K562 (cell line): ENCODE results near the gene THADA. TPM values are rescaled to one million over a fixed set of nuclear protein-coding genes. Genes with fewer than 3 reads are reported as not detected.

ENCODE experiments used
- CBFA2T3 ChIP-seq: fragments of 450-650 bp; IDR thresholded peaks from 2 replicates; pipeline ENCODE4 v1.6.1; 2017
- FOXJ2 ChIP-seq: fragments of 200-800 bp; sonication (Bioruptor generic); IDR thresholded peaks from 2 replicates; pipeline ENCODE4 v1.6.1; 2016; ENCODE audit warnings: missing genetic modification characterization, missing compliant biosample characterization
- FOXK1 ChIP-seq: sonication (generic); formaldehyde crosslinking; IDR thresholded peaks from 2 replicates; pipeline ENCODE4 v1.8.0; 2022; ENCODE audit warnings: missing genetic modification reagents, mild to moderate bottlenecking, borderline replicate concordance
- FOXM1 ChIP-seq, 2 experiments: fragments of 450-650 bp in 1 of 2; sonication (generic) in 1 of 2; formaldehyde crosslinking in 1 of 2; IDR thresholded peaks; 2 replicates each; pipeline versions ENCODE4 v1.6.1 to v1.9.0; 2017 to 2022; ENCODE audit warnings: low read depth in 2 of 2, mild to moderate bottlenecking in 2 of 2, missing genetic modification reagents in 1 of 2, moderate library complexity in 1 of 2
- FOXP1 ChIP-seq: sonication (generic); formaldehyde crosslinking; IDR thresholded peaks from 2 replicates; pipeline ENCODE4 v1.8.0; 2022; ENCODE audit warnings: mild to moderate bottlenecking, missing genetic modification reagents
- HDAC1 ChIP-seq, 2 experiments: fragments of 450-650 bp; IDR thresholded peaks; 2 replicates each; pipeline ENCODE4 v1.6.1; 2016 to 2017; ENCODE audit warnings: inconsistent platforms in 1 of 2, mild to moderate bottlenecking in 1 of 2, moderate library complexity in 1 of 2
- HDAC2 ChIP-seq: fragments of 450-650 bp; IDR thresholded peaks from 2 replicates; pipeline ENCODE4 v1.6.1; 2016; ENCODE audit warnings: mild to moderate bottlenecking
- ILF3 ChIP-seq: fragments of 450-650 bp; IDR thresholded peaks from 2 replicates; pipeline ENCODE4 v1.6.1; 2018; ENCODE audit warnings: antibody characterized with exemption, mild to moderate bottlenecking, moderate library complexity, borderline replicate concordance
- KDM4B ChIP-seq, 2 experiments: fragments of 450-650 bp in 1 of 2; sonication (generic) in 1 of 2; IDR thresholded peaks; 2 replicates each; pipeline ENCODE4 v1.6.1; 2016 to 2017; ENCODE audit warnings: borderline replicate concordance in 2 of 2, antibody characterized with exemption in 1 of 2, low read depth in 1 of 2, mild to moderate bottlenecking in 1 of 2
- MIER1 ChIP-seq: fragments of 450-650 bp; IDR thresholded peaks from 2 replicates; pipeline ENCODE4 v1.6.1; 2016; ENCODE audit warnings: antibody characterized with exemption, mild to moderate bottlenecking, low read depth
- PHF20 ChIP-seq: fragments of 450-650 bp; IDR thresholded peaks from 2 replicates; pipeline ENCODE4 v1.6.1; 2018; ENCODE audit not compliant: partially characterized antibody
- PPARD ChIP-seq: fragments of 250-450 bp; sonication (Bioruptor Pico); IDR thresholded peaks from 2 replicates; pipeline ENCODE4 v1.8.0; 2022; ENCODE audit warnings: inconsistent platforms, mild to moderate bottlenecking, moderate library complexity
- SMARCA5 ChIP-seq: fragments of 450-650 bp; IDR thresholded peaks from 2 replicates; pipeline ENCODE4 v1.6.1; 2016
- SOX6 ChIP-seq: fragments of 450-650 bp; IDR thresholded peaks from 2 replicates; pipeline ENCODE4 v1.6.1; 2014; ENCODE audit warnings: mild to moderate bottlenecking
- TAF1 ChIP-seq: IDR thresholded peaks from 2 replicates; pipeline ENCODE4 v1.6.1; 2011; ENCODE audit warnings: mild to moderate bottlenecking, low read length, moderate library complexity; ENCODE audit not compliant: insufficient read depth, control insufficient read depth, severe bottlenecking; ENCODE audit errors: extremely low read depth
- THRAP3 ChIP-seq: fragments of 450-650 bp; IDR thresholded peaks from 2 replicates; pipeline ENCODE4 v1.6.1; 2016; ENCODE audit warnings: mild to moderate bottlenecking, inconsistent platforms, borderline replicate concordance
- ZNF224 ChIP-seq: sonication (generic); formaldehyde crosslinking; IDR thresholded peaks from 2 replicates; pipeline ENCODE4 v1.8.0; 2022; ENCODE audit warnings: mild to moderate bottlenecking, missing genetic modification reagents
- polyA plus RNA-seq, 8 experiments: library from polyadenylated mRNA; depleted of rRNA in 4 of 8; stranded (reverse) in 5 of 8; unstranded in 3 of 8; fragments of >200 nt; fragmentation: Nextera tagmentation in 2 of 8; fragmentation: Illumina TruSeq in 1 of 8; extraction: Ambion mirVana in 2 of 8; extraction: Trizol in 1 of 8; gene quantifications; 2 replicates each; pipeline versions ENCODE4 v1.2.1 to v1.2.3, GENCODE V29; 2011 to 2014; ENCODE audit warnings: inconsistent platforms in 1 of 8, missing spikeins in 1 of 8
- total RNA-seq, 7 experiments: library from RNA; depleted of rRNA in 6 of 7; stranded (reverse); fragments of >200 nt in 6 of 7; fragmentation: Illumina TruSeq in 2 of 7; extraction: Trizol in 2 of 7; gene quantifications; 2 replicates each; pipeline versions ENCODE4 v1.2.1 to v1.2.3, GENCODE V29; 2011 to 2021; ENCODE audit warnings: low replicate concordance in 1 of 7
- TF ChIP-seq, protein P1 (sequence below): fragments of 450-650 bp; IDR thresholded peaks from 2 replicates; pipeline ENCODE4 v1.6.1; 2016; ENCODE audit warnings: borderline replicate concordance
- TF ChIP-seq, protein P2 (sequence below): fragments of 250-450 bp; sonication (Bioruptor Pico); IDR thresholded peaks from 2 replicates; pipeline ENCODE4 v1.4.0; 2020; ENCODE audit warnings: mild to moderate bottlenecking, moderate library complexity, borderline replicate concordance
- TF ChIP-seq, protein P3 (sequence below): fragments of 450-650 bp; formaldehyde crosslinking; conservative IDR thresholded peaks from 2 replicates; pipeline ENCODE4 v1.4.0; 2022; ENCODE audit warnings: mild to moderate bottlenecking, missing genetic modification characterization

The THADA gene
- total and polyA plus RNA-seq, 9 of the 15 experiments (the other 6 are each of a cell fraction or from before 2014, with no cell fraction given) = 17.8 to 34.7 (median 31.9) TPM

DNA sequence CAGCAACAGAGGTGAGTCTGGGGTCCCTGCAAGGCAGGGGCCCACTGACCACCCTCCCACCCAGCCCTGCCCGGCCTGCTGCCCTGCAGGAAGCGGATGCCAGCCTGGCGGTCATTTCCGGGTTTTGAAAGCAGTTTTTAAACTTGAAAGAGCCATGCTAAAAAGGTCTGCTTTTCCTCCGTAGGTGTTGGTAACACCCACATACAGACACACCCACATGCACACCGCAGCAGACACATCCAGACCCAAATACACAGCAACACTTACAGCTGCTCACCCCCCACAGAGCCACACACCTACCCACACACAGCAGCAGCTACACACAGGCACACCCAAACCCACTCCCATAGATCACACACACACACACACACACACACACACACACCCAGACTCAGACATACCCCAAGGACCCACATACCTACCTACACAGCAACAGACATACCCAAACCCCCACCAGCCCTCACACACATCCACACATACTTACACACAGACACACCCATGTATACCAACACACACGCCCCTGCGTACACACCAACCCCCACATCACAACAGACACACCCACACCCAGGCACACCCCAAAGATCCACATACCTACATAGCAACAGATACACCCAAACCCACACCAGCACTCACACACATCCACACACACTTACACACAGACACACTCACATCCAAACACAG is 377.0 kb downstream of the THADA start (continued):
- TF ChIP-seq, protein P1, sequence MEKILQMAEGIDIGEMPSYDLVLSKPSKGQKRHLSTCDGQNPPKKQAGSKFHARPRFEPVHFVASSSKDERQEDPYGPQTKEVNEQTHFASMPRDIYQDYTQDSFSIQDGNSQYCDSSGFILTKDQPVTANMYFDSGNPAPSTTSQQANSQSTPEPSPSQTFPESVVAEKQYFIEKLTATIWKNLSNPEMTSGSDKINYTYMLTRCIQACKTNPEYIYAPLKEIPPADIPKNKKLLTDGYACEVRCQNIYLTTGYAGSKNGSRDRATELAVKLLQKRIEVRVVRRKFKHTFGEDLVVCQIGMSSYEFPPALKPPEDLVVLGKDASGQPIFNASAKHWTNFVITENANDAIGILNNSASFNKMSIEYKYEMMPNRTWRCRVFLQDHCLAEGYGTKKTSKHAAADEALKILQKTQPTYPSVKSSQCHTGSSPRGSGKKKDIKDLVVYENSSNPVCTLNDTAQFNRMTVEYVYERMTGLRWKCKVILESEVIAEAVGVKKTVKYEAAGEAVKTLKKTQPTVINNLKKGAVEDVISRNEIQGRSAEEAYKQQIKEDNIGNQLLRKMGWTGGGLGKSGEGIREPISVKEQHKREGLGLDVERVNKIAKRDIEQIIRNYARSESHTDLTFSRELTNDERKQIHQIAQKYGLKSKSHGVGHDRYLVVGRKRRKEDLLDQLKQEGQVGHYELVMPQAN = peak; percentile 17
- TF ChIP-seq PHF20 (peak; percentile 25), SMARCA5 (no peak; the same call in 1 of the 2 replicates), HDAC1 (IDR thresholded peaks at IDR 0.05) (peak in 1 of 2 experiments; percentile 8; a peak in 1 of 4 replicates), FOXK1 (CRISPR knock-in tag) (no peak), PPARD (CRISPR knock-in tag) (no peak), MIER1 (peak; percentile 55; the same call in 1 of the 2 replicates), TAF1 (no peak), HDAC2 (no peak), CBFA2T3 (peak; percentile 15; the same call in 1 of the 2 replicates), FOXP1 (CRISPR knock-in tag) (0 out of 2 replicates have a peak, but pooled peaks have one; percentile 14), ZNF224 (CRISPR knock-in tag) (no peak), FOXM1 (IDR thresholded peaks at IDR 0.05; ENCODE audit: low read depth) (no peak), FOXM1 (CRISPR knock-in tag; IDR thresholded peaks at IDR 0.05; ENCODE audit: low read depth) (no peak), SOX6 (no peak), KDM4B (IDR thresholded peaks at IDR 0.05; ENCODE audit: borderline replicate concordance in 2 of 2, low read depth in 1 of 2) (no peak), FOXJ2 (tag) (0 out of 2 replicates have a peak, but pooled peaks have one; percentile 28), THRAP3 (peak; percentile 42; the same call in 1 of the 2 replicates), ILF3 (no peak)
- TF ChIP-seq, protein P2, sequence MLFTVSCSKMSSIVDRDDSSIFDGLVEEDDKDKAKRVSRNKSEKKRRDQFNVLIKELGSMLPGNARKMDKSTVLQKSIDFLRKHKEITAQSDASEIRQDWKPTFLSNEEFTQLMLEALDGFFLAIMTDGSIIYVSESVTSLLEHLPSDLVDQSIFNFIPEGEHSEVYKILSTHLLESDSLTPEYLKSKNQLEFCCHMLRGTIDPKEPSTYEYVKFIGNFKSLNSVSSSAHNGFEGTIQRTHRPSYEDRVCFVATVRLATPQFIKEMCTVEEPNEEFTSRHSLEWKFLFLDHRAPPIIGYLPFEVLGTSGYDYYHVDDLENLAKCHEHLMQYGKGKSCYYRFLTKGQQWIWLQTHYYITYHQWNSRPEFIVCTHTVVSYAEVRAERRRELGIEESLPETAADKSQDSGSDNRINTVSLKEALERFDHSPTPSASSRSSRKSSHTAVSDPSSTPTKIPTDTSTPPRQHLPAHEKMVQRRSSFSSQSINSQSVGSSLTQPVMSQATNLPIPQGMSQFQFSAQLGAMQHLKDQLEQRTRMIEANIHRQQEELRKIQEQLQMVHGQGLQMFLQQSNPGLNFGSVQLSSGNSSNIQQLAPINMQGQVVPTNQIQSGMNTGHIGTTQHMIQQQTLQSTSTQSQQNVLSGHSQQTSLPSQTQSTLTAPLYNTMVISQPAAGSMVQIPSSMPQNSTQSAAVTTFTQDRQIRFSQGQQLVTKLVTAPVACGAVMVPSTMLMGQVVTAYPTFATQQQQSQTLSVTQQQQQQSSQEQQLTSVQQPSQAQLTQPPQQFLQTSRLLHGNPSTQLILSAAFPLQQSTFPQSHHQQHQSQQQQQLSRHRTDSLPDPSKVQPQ (CRISPR knock-in tag) = no peak
- TF ChIP-seq, protein P3, sequence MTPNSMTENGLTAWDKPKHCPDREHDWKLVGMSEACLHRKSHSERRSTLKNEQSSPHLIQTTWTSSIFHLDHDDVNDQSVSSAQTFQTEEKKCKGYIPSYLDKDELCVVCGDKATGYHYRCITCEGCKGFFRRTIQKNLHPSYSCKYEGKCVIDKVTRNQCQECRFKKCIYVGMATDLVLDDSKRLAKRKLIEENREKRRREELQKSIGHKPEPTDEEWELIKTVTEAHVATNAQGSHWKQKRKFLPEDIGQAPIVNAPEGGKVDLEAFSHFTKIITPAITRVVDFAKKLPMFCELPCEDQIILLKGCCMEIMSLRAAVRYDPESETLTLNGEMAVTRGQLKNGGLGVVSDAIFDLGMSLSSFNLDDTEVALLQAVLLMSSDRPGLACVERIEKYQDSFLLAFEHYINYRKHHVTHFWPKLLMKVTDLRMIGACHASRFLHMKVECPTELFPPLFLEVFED (CRISPR knock-in tag) = 0 out of 2 replicates have a peak, but pooled peaks have one; percentile 60
